Spleen (tissue), 7 donors: ENCODE data around the gene ALDH2.

Experiments used
- CTCF ChIP-seq, 11 experiments: fragments of 200-600 bp in 7 of 11; fragments of 450-650 bp in 4 of 11; sonication (generic) in 4 of 11; IDR thresholded peaks in 8 of 11; conservative IDR thresholded peaks in 3 of 11; 1 replicate in 7 of 11; 2 replicates in 4 of 11; pipeline versions ENCODE4 v1.4.0 to v1.8.0; 2016 to 2021; ENCODE audit warnings: antibody characterized with exemption in 11 of 11, inconsistent platforms in 4 of 11, mild to moderate bottlenecking in 1 of 11
- POLR2A ChIP-seq, 3 donors: fragments of 450-650 bp; IDR thresholded peaks; one replicate each; pipeline ENCODE4 v1.5.1; 2017; ENCODE audit warnings: antibody characterized with exemption in 3 of 3, mild to moderate bottlenecking in 1 of 3
- POLR2AphosphoS5 ChIP-seq, 3 donors: sonication (generic); formaldehyde crosslinking; IDR thresholded peaks; one replicate each; pipeline ENCODE4 v1.5.1; 2017; ENCODE audit warnings: antibody characterized with exemption in 3 of 3
- donor health status: DM: no; HTN: no; CAD: no; lungs with moderate emphysema.
- donor health status: DM: no; HTN: no; CAD: no.
- donor health status: DM: no; HTN: no; CAD: no.

GRCh38 chr12:111748867-111749266 lies 17.9 kb upstream of the ALDH2 start:
- no peak for TF ChIP-seq POLR2A (IDR thresholded peaks at IDR 0.05)
- no peak for TF ChIP-seq CTCF (IDR thresholded peaks at IDR 0.05 in 8 of 11, conservative IDR thresholded peaks at IDR 0.05 in 3 of 11)
- TF ChIP-seq POLR2AphosphoS5 (IDR thresholded peaks at IDR 0.05) = no peak
